GM18520 (cell line): ENCODE results near the gene OTOP2.

ENCODE experiments used
- ATAC-seq: cut with Tn5 transposase; IDR thresholded peaks from one replicate; pipeline ENCODE4 v1.9.1; 2021; ENCODE audit not compliant: unreplicated experiment

OTOP2 gene

GRCh38 chr17:74950207-74950606 is 26.1 kb downstream of the OTOP2 start:
- no peak for ATAC-seq

GRCh38 chr17:74951065-74951464 is 27.0 kb downstream of the OTOP2 start:
- no peak for ATAC-seq

- no peak for ATAC-seq
Observed at GRCh38 chr17:74951680-74952421, 27.8 kb downstream of the OTOP2 start.

GRCh38 chr17:74952431-74953133 is 28.5 kb downstream of the OTOP2 start:
- no peak for ATAC-seq

GRCh38 chr17:74953134-74953687 is 29.1 kb downstream of the OTOP2 start:
- ATAC-seq = no peak

- no peak for ATAC-seq
Observed at GRCh38 chr17:74954115-74954514, 30.0 kb downstream of the OTOP2 start.

- ATAC-seq = no peak
Observed at GRCh38 chr17:74954665-74955421, 30.8 kb downstream of the OTOP2 start.

- ATAC-seq = no peak
Observed at GRCh38 chr17:74956093-74956492, 32.0 kb downstream of the OTOP2 start.

- no peak for ATAC-seq
Observed at GRCh38 chr17:74957935-74958740, 34.1 kb downstream of the OTOP2 start.

- no peak for ATAC-seq
Observed at GRCh38 chr17:74959826-74960515, 35.9 kb downstream of the OTOP2 start.

- ATAC-seq = no peak
Observed at GRCh38 chr17:74960570-74961342, 36.7 kb downstream of the OTOP2 start.

- no peak for ATAC-seq
Observed at GRCh38 chr17:74961657-74962350, 37.7 kb downstream of the OTOP2 start.

GRCh38 chr17:74962622-74963394 is 38.7 kb downstream of the OTOP2 start:
- ATAC-seq = no peak

GRCh38 chr17:74963656-74964055 is 39.6 kb downstream of the OTOP2 start:
- ATAC-seq = no peak

- ATAC-seq = no peak
Observed at GRCh38 chr17:74964246-74964761, 40.2 kb downstream of the OTOP2 start.

- no peak for ATAC-seq
Observed at GRCh38 chr17:74964988-74965622, 41.0 kb downstream of the OTOP2 start.

- ATAC-seq = no peak
Observed at GRCh38 chr17:74968361-74968780, 44.3 kb downstream of the OTOP2 start.
